ENCODE data around the gene NWD2. TPM values are rescaled to one million over a fixed set of nuclear protein-coding genes. Genes with fewer than 3 reads are reported as not detected.

NWD2 gene
- polyA plus RNA-seq, 1 donor from 2014 or later = 0.06 TPM

DNA sequence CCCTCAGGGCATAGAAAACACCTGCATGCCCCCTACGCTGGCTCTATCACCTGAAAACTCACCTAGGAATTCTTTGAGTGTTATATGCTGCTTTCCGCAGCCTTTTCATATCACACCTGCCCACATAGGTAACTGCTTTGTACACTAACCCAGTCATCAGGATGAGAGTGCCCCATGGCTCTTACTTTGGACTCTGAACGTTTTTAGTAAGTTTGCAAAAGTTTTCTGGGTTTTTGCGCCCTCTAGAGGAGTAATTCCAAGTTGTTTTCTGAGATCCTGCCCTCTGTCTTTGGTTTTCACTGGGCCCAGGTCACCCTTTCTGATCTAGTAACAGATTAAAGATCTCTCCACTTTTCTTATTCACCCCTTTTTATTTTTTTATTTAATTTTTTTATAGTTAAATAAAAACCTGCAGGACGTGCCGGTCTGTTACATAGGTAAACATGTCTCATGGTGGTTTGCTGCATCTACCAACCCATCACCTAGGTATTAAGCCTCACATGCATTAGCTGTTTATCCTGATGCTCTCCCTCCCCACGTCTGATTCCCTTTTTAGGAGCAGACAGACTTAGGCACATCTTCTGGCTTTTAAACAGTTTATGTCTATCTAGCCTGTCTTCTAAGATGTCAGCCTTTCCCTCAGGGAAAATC, 139.2 kb downstream of the NWD2 start:
- H3K36me3 ChIP-seq (ENCODE audit: insufficient read depth, low read length) = no peaks in the 10 kb centered on the region
- no peak overlapping the region for H3K4me2 ChIP-seq (ENCODE audit: low read length)
- no peak overlapping the region for H3K4me3 ChIP-seq (ENCODE audit: low read length)
- TF ChIP-seq RAD21 (conservative IDR thresholded peaks at IDR 0.05) (peak; percentile 63), EZH2 (IDR thresholded peaks at IDR 0.05; ENCODE audit: borderline replicate concordance, insufficient read depth, low read length, poor library complexity, severe bottlenecking) (no peak), POLR2AphosphoS5 (IDR thresholded peaks at IDR 0.05) (no peak), SMC3 (conservative IDR thresholded peaks at IDR 0.05; ENCODE audit: poor library complexity) (peak; percentile 65), TAF1 (IDR thresholded peaks at IDR 0.05; ENCODE audit: low read depth) (no peak)
- TF ChIP-seq, protein P1, sequence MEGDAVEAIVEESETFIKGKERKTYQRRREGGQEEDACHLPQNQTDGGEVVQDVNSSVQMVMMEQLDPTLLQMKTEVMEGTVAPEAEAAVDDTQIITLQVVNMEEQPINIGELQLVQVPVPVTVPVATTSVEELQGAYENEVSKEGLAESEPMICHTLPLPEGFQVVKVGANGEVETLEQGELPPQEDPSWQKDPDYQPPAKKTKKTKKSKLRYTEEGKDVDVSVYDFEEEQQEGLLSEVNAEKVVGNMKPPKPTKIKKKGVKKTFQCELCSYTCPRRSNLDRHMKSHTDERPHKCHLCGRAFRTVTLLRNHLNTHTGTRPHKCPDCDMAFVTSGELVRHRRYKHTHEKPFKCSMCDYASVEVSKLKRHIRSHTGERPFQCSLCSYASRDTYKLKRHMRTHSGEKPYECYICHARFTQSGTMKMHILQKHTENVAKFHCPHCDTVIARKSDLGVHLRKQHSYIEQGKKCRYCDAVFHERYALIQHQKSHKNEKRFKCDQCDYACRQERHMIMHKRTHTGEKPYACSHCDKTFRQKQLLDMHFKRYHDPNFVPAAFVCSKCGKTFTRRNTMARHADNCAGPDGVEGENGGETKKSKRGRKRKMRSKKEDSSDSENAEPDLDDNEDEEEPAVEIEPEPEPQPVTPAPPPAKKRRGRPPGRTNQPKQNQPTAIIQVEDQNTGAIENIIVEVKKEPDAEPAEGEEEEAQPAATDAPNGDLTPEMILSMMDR (IDR thresholded peaks at IDR 0.05; ENCODE audit: poor library complexity, severe bottlenecking) = peak; percentile 61
- no peak overlapping the region for H3K9ac ChIP-seq (ENCODE audit: low read length)
- H3K9me3 ChIP-seq (ENCODE audit: low read length) = no peaks in the 10 kb centered on the region
- H4K20me1 ChIP-seq (ENCODE audit: insufficient read depth) = no peaks in the 10 kb centered on the region
- H3K27me3 ChIP-seq (ENCODE audit: insufficient read depth, low read depth, low read length) = no peaks in the 10 kb centered on the region
- H3F3A ChIP-seq (ENCODE audit: insufficient read depth, low read length, poor library complexity, severe bottlenecking) = no peaks in the 10 kb centered on the region
- H3K27ac ChIP-seq (ENCODE audit: low read length) = no peak overlapping the region
- H3K9me2 ChIP-seq (ENCODE audit: insufficient read depth, low read length) = no peaks in the 10 kb centered on the region
- no peaks in the 10 kb centered on the region for H3K79me2 ChIP-seq (replicated peaks; ENCODE audit: insufficient read depth, low read length)
- no peak overlapping the region for H2AFZ ChIP-seq (ENCODE audit: low read depth, low read length)

DNA sequence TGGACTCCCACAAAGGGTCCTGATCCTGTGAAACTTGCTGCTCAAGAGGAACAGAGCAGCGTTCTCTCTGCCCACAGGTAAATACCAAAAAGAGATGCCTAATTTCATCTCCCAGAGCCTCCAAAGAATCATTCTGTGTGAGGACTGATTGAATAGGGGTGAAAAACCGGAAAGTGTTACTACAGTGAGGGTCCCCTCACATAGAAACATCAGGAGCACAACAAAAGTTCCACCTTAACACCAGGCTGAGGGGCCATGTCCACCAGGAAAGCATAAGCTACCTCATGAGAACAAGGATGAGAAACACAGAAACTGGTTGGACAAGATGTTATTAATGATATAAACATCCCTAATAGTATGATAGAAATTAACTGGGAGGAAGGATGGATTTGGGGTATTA, 140.9 kb downstream of the NWD2 start:
- no peaks in the 10 kb centered on the region for H3K9me2 ChIP-seq (ENCODE audit: insufficient read depth, low read length)
- no peak overlapping the region for H2AFZ ChIP-seq (ENCODE audit: low read depth, low read length)
- H3K9me3 ChIP-seq (ENCODE audit: low read length) = no peaks in the 10 kb centered on the region
- no peak overlapping the region for H3K4me3 ChIP-seq (ENCODE audit: low read length)
- H4K20me1 ChIP-seq (ENCODE audit: insufficient read depth) = no peaks in the 10 kb centered on the region
- H3K79me2 ChIP-seq (replicated peaks; ENCODE audit: insufficient read depth, low read length) = no peaks in the 10 kb centered on the region
- no peak overlapping the region for H3K4me2 ChIP-seq (ENCODE audit: low read length)
- TF ChIP-seq, protein P1 (IDR thresholded peaks at IDR 0.05; ENCODE audit: poor library complexity, severe bottlenecking) = no peak
- no peaks in the 10 kb centered on the region for H3K36me3 ChIP-seq (ENCODE audit: insufficient read depth, low read length)
- H3F3A ChIP-seq (ENCODE audit: insufficient read depth, low read length, poor library complexity, severe bottlenecking) = no peaks in the 10 kb centered on the region
- no peaks in the 10 kb centered on the region for H3K27me3 ChIP-seq (ENCODE audit: insufficient read depth, low read depth, low read length)
- H3K27ac ChIP-seq (ENCODE audit: low read length) = no peak overlapping the region
- H3K9ac ChIP-seq (ENCODE audit: low read length) = no peak overlapping the region

DNA sequence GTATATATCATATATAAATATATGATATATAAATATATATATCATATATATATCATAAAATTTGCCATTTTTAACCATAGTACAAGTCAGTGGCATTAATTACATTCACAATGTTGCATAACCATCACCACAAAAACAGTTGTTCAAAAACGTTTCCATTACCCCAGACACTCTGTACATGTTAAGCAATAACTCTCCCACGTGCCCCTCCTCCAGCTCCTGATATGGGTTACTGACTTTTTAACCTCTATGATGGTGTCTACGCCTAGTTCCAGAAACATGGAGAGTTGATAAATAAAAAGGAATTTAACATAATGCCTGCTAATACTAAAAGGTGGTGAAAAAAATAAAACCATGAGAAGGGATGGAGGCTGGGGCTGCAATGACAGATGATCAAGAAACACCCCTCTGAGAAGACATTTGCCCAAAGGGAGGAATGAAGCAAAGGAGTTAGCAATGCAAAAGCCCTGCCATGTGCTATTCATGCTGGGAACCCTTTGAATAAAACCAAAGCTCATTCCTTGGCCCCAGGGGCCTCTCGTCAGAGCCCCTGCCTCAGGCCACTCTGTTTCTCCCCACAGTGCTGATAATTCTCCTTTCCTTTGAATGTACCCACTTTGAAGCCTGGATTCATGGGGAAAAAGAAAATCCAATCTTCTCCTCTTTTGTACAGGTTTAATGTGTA, 144.3 kb downstream of the NWD2 start:
- Histone ChIP-seq H2AFZ (ENCODE audit: low read depth, low read length) (no peak overlapping the region), H3K9me2 (ENCODE audit: insufficient read depth, low read length) (no peaks in the 10 kb centered on the region), H3K4me3 (ENCODE audit: low read length) (no peak overlapping the region), H3K4me2 (ENCODE audit: low read length) (no peak overlapping the region), H3K79me2 (replicated peaks; ENCODE audit: insufficient read depth, low read length) (no peaks in the 10 kb centered on the region), H3K9ac (ENCODE audit: low read length) (no peak overlapping the region), H3F3A (ENCODE audit: insufficient read depth, low read length, poor library complexity, severe bottlenecking) (no peaks in the 10 kb centered on the region), H3K9me3 (ENCODE audit: low read length) (no peaks in the 10 kb centered on the region), H3K27ac (ENCODE audit: low read length) (no peak overlapping the region), H3K36me3 (ENCODE audit: insufficient read depth, low read length) (no peaks in the 10 kb centered on the region), H3K27me3 (ENCODE audit: insufficient read depth, low read depth, low read length) (no peaks in the 10 kb centered on the region), H4K20me1 (ENCODE audit: insufficient read depth) (no peaks in the 10 kb centered on the region)
- TF ChIP-seq, protein P1 (IDR thresholded peaks at IDR 0.05; ENCODE audit: poor library complexity, severe bottlenecking) = no peak
- no peak for TF ChIP-seq EZH2 (IDR thresholded peaks at IDR 0.05; ENCODE audit: borderline replicate concordance, insufficient read depth, low read length, poor library complexity, severe bottlenecking)
- TF ChIP-seq, protein P2, sequence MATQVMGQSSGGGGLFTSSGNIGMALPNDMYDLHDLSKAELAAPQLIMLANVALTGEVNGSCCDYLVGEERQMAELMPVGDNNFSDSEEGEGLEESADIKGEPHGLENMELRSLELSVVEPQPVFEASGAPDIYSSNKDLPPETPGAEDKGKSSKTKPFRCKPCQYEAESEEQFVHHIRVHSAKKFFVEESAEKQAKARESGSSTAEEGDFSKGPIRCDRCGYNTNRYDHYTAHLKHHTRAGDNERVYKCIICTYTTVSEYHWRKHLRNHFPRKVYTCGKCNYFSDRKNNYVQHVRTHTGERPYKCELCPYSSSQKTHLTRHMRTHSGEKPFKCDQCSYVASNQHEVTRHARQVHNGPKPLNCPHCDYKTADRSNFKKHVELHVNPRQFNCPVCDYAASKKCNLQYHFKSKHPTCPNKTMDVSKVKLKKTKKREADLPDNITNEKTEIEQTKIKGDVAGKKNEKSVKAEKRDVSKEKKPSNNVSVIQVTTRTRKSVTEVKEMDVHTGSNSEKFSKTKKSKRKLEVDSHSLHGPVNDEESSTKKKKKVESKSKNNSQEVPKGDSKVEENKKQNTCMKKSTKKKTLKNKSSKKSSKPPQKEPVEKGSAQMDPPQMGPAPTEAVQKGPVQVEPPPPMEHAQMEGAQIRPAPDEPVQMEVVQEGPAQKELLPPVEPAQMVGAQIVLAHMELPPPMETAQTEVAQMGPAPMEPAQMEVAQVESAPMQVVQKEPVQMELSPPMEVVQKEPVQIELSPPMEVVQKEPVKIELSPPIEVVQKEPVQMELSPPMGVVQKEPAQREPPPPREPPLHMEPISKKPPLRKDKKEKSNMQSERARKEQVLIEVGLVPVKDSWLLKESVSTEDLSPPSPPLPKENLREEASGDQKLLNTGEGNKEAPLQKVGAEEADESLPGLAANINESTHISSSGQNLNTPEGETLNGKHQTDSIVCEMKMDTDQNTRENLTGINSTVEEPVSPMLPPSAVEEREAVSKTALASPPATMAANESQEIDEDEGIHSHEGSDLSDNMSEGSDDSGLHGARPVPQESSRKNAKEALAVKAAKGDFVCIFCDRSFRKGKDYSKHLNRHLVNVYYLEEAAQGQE (IDR thresholded peaks at IDR 0.05; ENCODE audit: borderline replicate concordance) = no peak
- TF ChIP-seq TAF1 (IDR thresholded peaks at IDR 0.05; ENCODE audit: low read depth) = no peak
- no peak for TF ChIP-seq SMC3 (conservative IDR thresholded peaks at IDR 0.05; ENCODE audit: poor library complexity)
- no peak for TF ChIP-seq EP300 (conservative IDR thresholded peaks at IDR 0.05; ENCODE audit: poor library complexity, severe bottlenecking)
- TF ChIP-seq RAD21 (conservative IDR thresholded peaks at IDR 0.05) = no peak
- TF ChIP-seq MXI1 (conservative IDR thresholded peaks at IDR 0.05; ENCODE audit: poor library complexity, severe bottlenecking) = no peak
- no peak for TF ChIP-seq POLR2AphosphoS5 (IDR thresholded peaks at IDR 0.05)
